CD14-positive monocyte (primary cell): ENCODE data around the gene CLDN1. TPM values are rescaled to one million over a fixed set of nuclear protein-coding genes. Genes with fewer than 3 reads are reported as not detected.

Source experiments
- DNase-seq, 3 donors: peaks; one replicate each; pipeline ENCODE4 v3.0.0-alpha.2; 2011 to 2022
- H2AFZ ChIP-seq: 2 replicates; pipeline ENCODE4 v1.6.0; 2012; ENCODE audit warnings: mild to moderate bottlenecking, low read depth, low read length, inconsistent platforms; ENCODE audit not compliant: insufficient read depth, poor library complexity, severe bottlenecking
- H3K27ac ChIP-seq, 2 donors: 1 replicate in 1 of 2; 2 replicates in 1 of 2; pipeline ENCODE4 v1.5.1; 2012 to 2013; ENCODE audit warnings: low read length in 2 of 2, control low read depth in 1 of 2, inconsistent platforms in 1 of 2, low read depth in 1 of 2, mild to moderate bottlenecking in 1 of 2
- H3K27me3 ChIP-seq, 2 donors: one replicate each; pipeline versions ENCODE4 v1.6.0 to v1.6.1; 2011 to 2013; ENCODE audit warnings: low read length in 2 of 2; ENCODE audit not compliant: control insufficient read depth in 2 of 2, insufficient read depth in 2 of 2
- H3K36me3 ChIP-seq, 2 donors: replicated peaks in 1 of 2; 1 replicate in 1 of 2; 2 replicates in 1 of 2; pipeline versions ENCODE4 v1.5.1 to v1.6.1; 2012 to 2013; ENCODE audit warnings: low read length in 2 of 2, control low read depth in 1 of 2, inconsistent platforms in 1 of 2, mild to moderate bottlenecking in 1 of 2; ENCODE audit not compliant: insufficient read depth in 2 of 2, control insufficient read depth in 1 of 2
- H3K4me1 ChIP-seq, 2 donors: 1 replicate in 1 of 2; 2 replicates in 1 of 2; pipeline versions ENCODE4 v1.5.1 to v1.6.1; 2012 to 2013; ENCODE audit warnings: low read length in 2 of 2, control low read depth in 1 of 2, inconsistent platforms in 1 of 2, mild to moderate bottlenecking in 1 of 2, moderate library complexity in 1 of 2; ENCODE audit not compliant: insufficient read depth in 2 of 2, control insufficient read depth in 1 of 2
- H3K4me2 ChIP-seq: replicated peaks from 2 replicates; pipeline ENCODE3; 2012; ENCODE audit warnings: low read length, moderate library complexity, mild to moderate bottlenecking; ENCODE audit not compliant: poor library complexity, severe bottlenecking; ENCODE audit errors: extremely low read depth
- H3K4me3 ChIP-seq, 3 experiments: fragments of 200-600 bp in 1 of 3; sonication (generic) in 1 of 3; replicated peaks in 1 of 3; 1 replicate in 2 of 3; 2 replicates in 1 of 3; pipeline ENCODE4 v1.5.1; 2011 to 2013; ENCODE audit warnings: low read length in 3 of 3, mild to moderate bottlenecking in 3 of 3, control low read depth in 2 of 3, low read depth in 2 of 3, inconsistent platforms in 1 of 3, moderate library complexity in 1 of 3
- H3K79me2 ChIP-seq: 2 replicates; pipeline ENCODE4 v1.6.0; 2012; ENCODE audit warnings: mild to moderate bottlenecking, control low read depth, inconsistent platforms, low read length, moderate library complexity; ENCODE audit not compliant: insufficient read depth
- H3K9ac ChIP-seq: 2 replicates; pipeline ENCODE4 v1.6.0; 2017; ENCODE audit warnings: low read length, mild to moderate bottlenecking; ENCODE audit not compliant: insufficient read depth, poor library complexity, severe bottlenecking
- H3K9me3 ChIP-seq, 2 donors: replicated peaks in 1 of 2; 1 replicate in 1 of 2; 2 replicates in 1 of 2; pipeline versions ENCODE4 v1.5.1 to v1.6.1; 2012 to 2013; ENCODE audit warnings: low read length in 2 of 2, control low read depth in 1 of 2; ENCODE audit not compliant: control insufficient read depth in 1 of 2, insufficient read depth in 1 of 2
- H4K20me1 ChIP-seq: 2 replicates; pipeline ENCODE4 v1.6.0; 2012; ENCODE audit warnings: mild to moderate bottlenecking, low read length, control low read depth, moderate library complexity; ENCODE audit not compliant: insufficient read depth
- H3K27ac Mint-ChIP-seq, 7 donors: one replicate each; pipeline ENCODE4 v1.8.0; 2020; ENCODE audit warnings: mild to moderate bottlenecking in 7 of 7, mixed read lengths in 7 of 7, moderate library complexity in 6 of 7, inconsistent platforms in 2 of 7
- H3K27me3 Mint-ChIP-seq, 3 donors: one replicate each; pipeline ENCODE4 v1.8.0; 2021 to 2022; ENCODE audit warnings: low read depth in 3 of 3, mild to moderate bottlenecking in 3 of 3, mixed read lengths in 3 of 3, moderate library complexity in 3 of 3, inconsistent platforms in 1 of 3
- H3K36me3 Mint-ChIP-seq, 2 donors: one replicate each; pipeline ENCODE4 v1.8.0; 2020; ENCODE audit warnings: mixed read lengths in 2 of 2, inconsistent platforms in 1 of 2, mild to moderate bottlenecking in 1 of 2
- H3K4me1 Mint-ChIP-seq: one replicate; pipeline ENCODE4 v1.8.0; 2020; ENCODE audit warnings: mild to moderate bottlenecking, mixed read lengths
- H3K4me3 Mint-ChIP-seq, 2 donors: one replicate each; pipeline ENCODE4 v1.8.0; 2020; ENCODE audit warnings: mild to moderate bottlenecking in 2 of 2, mixed read lengths in 2 of 2, moderate library complexity in 1 of 2
- H3K9me3 Mint-ChIP-seq, 7 donors: one replicate each; pipeline ENCODE4 v1.8.0; 2020 to 2022; ENCODE audit warnings: mixed read lengths in 7 of 7, mild to moderate bottlenecking in 6 of 7, moderate library complexity in 6 of 7, inconsistent platforms in 2 of 7
- WGBS: methylation state at CpG from one replicate; pipeline ENCODE4 v1.1.5; 2013; ENCODE audit warnings: missing lambda C conversion rate; ENCODE audit not compliant: insufficient coverage; 5-methylcytosine and 5-hydroxymethylcytosine counted together
- intact Hi-C, 2 donors: fragments of 100-400 bp; cut with micrococcal nuclease; formaldehyde crosslinking; loops; one replicate each; pipeline versions ENCODE4 v1.15.0 to v1.15.1; 2023
- polyA plus RNA-seq, 3 donors: library from polyadenylated mRNA; depleted of rRNA in 1 of 3; unstranded in 2 of 3; stranded (reverse) in 1 of 3; fragments of 300-500 nt in 2 of 3; fragments of >200 nt in 1 of 3; fragmentation: Illumina TruSeq in 2 of 3; gene quantifications; 1 replicate in 2 of 3; 2 replicates in 1 of 3; pipeline ENCODE4 v1.2.3, GENCODE V29; 2012 to 2021
- TF ChIP-seq, protein P1 (sequence below): fragments of 200-600 bp; IDR thresholded peaks from one replicate; pipeline ENCODE4 v1.8.0; 2022; ENCODE audit warnings: antibody characterized with exemption, mild to moderate bottlenecking

The CLDN1 gene
- polyA plus RNA-seq, 3 donors: not detected

DNA sequence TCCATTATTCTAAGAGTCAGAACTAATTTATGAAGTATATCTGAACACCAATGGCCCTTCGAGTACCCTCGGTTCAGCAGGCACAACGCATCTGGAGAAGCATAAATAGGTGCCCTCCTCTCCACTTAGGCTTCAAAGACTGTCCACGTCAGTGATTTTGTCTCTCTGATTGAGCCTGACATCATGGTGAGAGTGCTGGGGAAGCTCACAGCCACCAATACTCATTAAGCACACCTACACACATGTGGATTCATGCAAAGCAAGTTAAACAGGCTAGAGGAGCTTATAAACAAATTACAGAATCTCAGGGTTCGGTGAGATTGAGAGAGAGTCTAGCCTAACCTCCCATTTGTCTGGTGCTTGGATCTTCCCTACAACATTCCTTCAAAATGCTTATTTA, 3.6 kb downstream of the CLDN1 start:
- no peaks in the 10 kb centered on the region for H3K36me3 ChIP-seq
- no peaks in the 10 kb centered on the region for H3K9me3 ChIP-seq
- no peak overlapping the region for H3K27ac ChIP-seq
- no peaks in the 10 kb centered on the region for H3K9me3 Mint-ChIP-seq
- peaks cover 15 to 17% of the 10 kb centered on the region in 2 donors for H3K4me1 ChIP-seq
- no peak overlapping the region for H3K4me2 ChIP-seq
- H3K27me3 ChIP-seq: peaks cover 18 to 45% of the 10 kb centered on the region in 2 donors
- H3K4me3 Mint-ChIP-seq: peak overlapping the region in 1 of 2 donors; percentile 2
- no peaks in the 10 kb centered on the region for H4K20me1 ChIP-seq
- peaks cover 29 to 42% (median 33%) of the 10 kb centered on the region in 3 donors for H3K27me3 Mint-ChIP-seq
- no peak overlapping the region for H3K27ac Mint-ChIP-seq
- 90% methylated on average over 2 of the region's 5 CpGs for WGBS
- H2AFZ ChIP-seq: no peak overlapping the region
- H3K36me3 Mint-ChIP-seq: no peaks in the 10 kb centered on the region
- H3K4me3 ChIP-seq: no peak overlapping the region
- no peaks in the 10 kb centered on the region for H3K79me2 ChIP-seq
- intact Hi-C loops: no loop called here
- TF ChIP-seq, protein P1, sequence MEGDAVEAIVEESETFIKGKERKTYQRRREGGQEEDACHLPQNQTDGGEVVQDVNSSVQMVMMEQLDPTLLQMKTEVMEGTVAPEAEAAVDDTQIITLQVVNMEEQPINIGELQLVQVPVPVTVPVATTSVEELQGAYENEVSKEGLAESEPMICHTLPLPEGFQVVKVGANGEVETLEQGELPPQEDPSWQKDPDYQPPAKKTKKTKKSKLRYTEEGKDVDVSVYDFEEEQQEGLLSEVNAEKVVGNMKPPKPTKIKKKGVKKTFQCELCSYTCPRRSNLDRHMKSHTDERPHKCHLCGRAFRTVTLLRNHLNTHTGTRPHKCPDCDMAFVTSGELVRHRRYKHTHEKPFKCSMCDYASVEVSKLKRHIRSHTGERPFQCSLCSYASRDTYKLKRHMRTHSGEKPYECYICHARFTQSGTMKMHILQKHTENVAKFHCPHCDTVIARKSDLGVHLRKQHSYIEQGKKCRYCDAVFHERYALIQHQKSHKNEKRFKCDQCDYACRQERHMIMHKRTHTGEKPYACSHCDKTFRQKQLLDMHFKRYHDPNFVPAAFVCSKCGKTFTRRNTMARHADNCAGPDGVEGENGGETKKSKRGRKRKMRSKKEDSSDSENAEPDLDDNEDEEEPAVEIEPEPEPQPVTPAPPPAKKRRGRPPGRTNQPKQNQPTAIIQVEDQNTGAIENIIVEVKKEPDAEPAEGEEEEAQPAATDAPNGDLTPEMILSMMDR: no peak
- DNase-seq: no peak
- H3K4me1 Mint-ChIP-seq: peaks cover 18% of the 10 kb centered on the region
- H3K9ac ChIP-seq: no peak overlapping the region

DNA sequence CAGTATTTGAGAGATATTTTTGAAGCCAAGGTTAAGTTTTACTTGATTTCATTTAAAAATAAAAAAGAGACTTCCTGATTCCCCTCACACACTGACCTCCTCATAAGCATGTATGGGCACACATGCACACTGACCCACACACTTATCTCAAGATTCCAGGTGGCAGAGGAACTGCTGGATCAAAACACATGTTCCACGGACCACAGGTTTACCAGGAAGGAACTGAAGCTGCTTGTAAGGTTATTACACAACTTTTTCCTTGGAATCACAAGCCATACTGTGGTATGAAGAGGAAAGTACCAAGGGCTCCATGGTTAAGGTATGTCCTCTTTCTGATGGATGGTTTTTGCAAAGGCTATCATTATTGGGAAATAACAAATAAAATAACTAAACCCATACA, 7.5 kb downstream of the CLDN1 start:
- no peak overlapping the region for H3K4me2 ChIP-seq
- H3K27ac Mint-ChIP-seq: no peak overlapping the region
- WGBS: no CpG with 5 or more reads among the region's 1 CpG
- H4K20me1 ChIP-seq: no peaks in the 10 kb centered on the region
- H3K9me3 ChIP-seq: no peaks in the 10 kb centered on the region
- H3K36me3 ChIP-seq: no peaks in the 10 kb centered on the region
- H3K27me3 Mint-ChIP-seq: peaks cover 4 to 12% (median 8%) of the 10 kb centered on the region in 3 donors
- no peak overlapping the region for H3K9ac ChIP-seq
- no peaks in the 10 kb centered on the region for H3K36me3 Mint-ChIP-seq
- no peak for DNase-seq
- TF ChIP-seq, protein P1: no peak
- H3K79me2 ChIP-seq: no peaks in the 10 kb centered on the region
- no peaks in the 10 kb centered on the region for H3K4me1 Mint-ChIP-seq
- peaks cover 0 to 2% (median 0%) of the 10 kb centered on the region in 7 donors for H3K9me3 Mint-ChIP-seq
- no peaks in the 10 kb centered on the region for H3K4me1 ChIP-seq
- intact Hi-C loops: no loop called here
- no peak overlapping the region for H3K27ac ChIP-seq
- no peak overlapping the region for H3K4me3 Mint-ChIP-seq
- H2AFZ ChIP-seq: no peak overlapping the region
- no peak overlapping the region for H3K4me3 ChIP-seq
- peaks cover 0 to 10% of the 10 kb centered on the region in 2 donors for H3K27me3 ChIP-seq
